Inferior parietal cortex (tissue), 1 donor: ENCODE results near the gene THSD4.
"Not testable (repeated sequence)": the region's sequence is repeated elsewhere in the genome, so short reads cannot be mapped to it uniquely, and the experiment has no call there.

Source experiments
- DNase-seq: peaks from one replicate; pipeline ENCODE4 v3.0.0-alpha.2; 2016; ENCODE audit errors: extremely low spot score

THSD4 gene

DNA sequence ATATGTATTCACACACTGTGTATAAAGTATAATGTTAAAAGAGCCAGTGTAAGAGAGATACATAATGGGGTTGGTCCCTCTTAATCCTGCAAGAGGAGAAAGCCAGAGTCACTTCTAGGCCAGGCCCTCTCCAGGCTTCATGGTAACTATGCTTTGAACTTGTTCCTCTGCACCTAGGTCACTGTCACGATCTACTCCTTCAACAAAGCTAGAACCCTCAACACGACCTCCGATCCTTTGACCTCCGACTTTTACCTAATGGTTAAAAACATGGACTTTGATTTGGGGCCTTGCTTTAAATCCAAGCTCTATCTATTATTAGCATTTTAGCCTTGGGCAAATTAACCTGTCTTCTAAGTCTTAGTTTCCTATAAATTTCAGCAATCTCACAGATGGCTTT, 541.2 kb downstream of the THSD4 start:
- DNase-seq = no peak

DNA sequence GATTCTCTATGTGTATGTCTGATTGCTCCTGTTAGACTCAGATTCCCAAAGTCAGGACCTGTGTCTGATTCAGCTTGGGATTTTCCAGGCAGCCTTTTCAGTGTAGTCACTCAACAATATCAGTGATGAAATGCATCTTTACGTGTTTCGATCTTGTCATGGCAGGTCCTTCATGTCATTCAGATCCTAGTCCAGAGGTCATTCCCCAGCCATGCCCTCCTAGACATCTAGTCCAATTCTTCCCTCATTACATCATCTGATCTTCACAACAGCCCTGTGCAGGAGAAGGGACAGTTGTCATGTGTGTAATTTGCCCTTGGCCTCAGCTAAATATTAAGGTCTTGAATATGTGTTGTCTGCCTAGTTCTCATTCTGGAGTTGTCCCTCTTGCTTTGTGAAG, 541.9 kb downstream of the THSD4 start:
- no peak for DNase-seq

DNA sequence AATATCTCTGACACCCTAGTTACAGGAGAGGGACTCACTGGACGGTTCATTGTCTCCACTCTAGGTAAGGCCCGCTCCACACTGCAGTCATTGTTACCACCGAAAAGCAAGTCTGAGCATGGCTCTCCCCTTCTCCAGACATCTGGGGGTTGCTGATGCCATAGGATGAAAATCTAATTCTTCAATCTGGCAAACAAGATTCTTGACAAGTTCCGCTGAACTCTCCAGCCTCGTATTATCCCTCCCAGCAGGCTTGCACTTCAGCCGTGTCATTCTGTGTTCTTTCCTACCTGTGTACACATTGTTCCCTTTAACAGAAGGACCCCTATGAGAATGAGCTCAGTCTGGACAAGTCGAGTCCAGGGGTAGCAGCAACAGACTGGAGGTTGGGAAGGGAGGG, 542.8 kb downstream of the THSD4 start:
- no peak for DNase-seq

DNA sequence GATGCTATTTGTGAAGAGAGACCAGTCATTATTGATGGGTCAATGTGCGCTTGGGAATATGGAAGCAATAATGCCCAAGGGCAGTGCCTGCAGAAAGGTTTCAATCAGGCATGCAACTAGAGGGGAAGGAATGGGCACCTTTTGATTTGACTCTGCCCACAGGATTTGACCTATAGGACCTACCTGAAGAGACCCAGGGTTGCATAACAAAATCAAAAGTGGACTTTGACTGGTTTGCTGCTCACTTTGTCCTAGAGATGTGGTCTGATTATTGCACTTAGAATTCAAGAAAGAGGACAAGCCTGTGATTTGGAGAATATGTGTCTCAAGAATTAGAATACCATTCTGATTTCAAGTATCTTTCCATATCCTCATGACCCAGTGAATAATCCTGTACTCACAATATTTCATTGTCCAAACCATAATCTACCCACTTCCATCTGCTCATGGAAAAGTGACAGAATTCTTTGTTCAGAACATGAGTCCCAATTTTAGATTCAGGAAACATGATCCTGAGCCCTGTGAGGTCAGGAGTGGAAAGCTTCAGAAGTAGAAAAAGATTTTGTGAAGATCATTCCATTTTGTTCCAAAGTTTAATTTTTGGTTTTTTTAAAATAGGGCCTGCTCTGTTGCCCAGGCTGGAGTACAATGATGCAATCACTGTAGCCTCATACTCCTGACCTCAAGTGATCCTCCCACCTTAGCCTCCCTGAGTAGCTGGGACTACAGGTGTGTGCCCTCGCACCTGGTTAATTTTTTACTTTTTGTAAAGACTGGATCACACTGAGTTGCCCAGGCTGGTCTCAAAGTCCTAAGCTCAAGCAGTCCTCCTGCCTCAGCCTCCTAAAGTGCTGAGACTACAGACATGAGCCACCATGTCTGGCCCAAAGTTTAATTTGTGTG, 543.8 kb downstream of the THSD4 start:
- no peak for DNase-seq

DNA sequence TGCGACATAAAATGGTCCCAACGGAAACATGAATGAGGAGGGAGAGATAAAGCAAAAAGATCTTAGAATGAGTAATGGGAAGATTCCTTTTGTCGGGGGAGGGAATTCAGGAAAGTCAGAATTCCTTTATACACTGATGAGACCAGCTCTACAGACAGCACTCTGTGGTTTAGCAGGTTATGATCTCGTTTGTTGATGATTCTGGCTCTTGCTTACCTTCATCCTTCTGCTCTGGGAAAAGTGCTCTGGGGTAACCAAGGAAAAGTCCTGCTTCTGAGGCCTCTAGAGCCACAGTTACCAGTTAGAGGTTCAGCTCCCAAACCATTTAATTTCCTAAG, 544.4 kb downstream of the THSD4 start:
- DNase-seq = no peak

DNA sequence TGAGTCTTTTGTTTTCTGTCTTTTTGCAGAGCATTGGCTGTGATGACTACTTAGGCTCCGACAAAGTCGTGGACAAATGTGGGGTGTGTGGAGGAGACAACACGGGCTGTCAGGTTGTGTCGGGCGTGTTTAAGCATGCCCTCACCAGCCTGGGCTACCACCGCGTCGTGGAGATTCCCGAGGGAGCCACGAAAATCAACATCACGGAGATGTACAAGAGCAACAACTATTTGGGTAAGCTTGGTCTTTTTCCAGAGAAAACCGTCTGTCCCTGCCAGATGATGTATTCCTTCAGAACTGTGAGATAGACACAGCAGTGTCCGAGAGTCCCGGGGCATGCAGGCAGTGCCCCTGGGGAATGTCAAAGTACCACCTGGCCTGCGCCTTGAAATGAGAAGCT, 545.2 kb downstream of the THSD4 start:
- no peak for DNase-seq

DNA sequence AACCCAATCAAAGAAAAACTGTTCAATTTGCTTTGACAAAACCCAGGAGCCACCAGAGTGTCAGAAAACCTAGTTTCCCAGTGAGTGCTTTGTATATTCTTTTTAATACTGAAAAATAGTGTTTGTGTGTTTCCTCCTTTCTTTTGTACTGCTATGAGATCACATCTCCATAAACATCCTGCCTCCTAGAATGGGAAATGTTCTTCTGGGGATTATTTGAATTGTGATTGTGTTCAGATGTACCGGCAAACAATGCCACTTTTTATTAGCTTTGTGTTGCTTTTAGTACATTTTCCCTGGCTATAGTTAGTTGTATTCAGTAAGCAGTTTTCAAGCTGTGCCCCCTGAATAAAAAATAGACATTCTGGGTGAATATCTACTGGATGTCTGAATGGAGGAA, 547.0 kb downstream of the THSD4 start:
- no peak for DNase-seq

DNA sequence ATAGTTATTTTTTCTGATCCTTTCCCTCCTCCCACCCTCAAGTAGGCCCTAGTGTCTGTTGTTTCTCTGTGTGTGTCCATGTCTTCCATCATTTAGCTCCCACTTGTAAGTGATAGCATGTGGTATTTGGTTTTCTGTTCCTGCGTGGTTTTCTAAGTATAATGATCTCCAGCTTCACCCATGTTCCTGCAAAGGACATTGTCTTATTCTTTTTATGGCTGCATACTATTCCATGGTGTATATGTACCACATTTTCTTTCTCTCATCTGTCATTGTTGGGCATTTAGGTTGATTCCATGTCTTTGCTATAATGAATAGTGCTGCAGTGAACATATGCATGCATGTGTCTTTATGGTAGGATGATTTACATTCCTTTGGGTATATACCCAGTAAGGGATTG, 549.4 kb downstream of the THSD4 start:
- no peak for DNase-seq

DNA sequence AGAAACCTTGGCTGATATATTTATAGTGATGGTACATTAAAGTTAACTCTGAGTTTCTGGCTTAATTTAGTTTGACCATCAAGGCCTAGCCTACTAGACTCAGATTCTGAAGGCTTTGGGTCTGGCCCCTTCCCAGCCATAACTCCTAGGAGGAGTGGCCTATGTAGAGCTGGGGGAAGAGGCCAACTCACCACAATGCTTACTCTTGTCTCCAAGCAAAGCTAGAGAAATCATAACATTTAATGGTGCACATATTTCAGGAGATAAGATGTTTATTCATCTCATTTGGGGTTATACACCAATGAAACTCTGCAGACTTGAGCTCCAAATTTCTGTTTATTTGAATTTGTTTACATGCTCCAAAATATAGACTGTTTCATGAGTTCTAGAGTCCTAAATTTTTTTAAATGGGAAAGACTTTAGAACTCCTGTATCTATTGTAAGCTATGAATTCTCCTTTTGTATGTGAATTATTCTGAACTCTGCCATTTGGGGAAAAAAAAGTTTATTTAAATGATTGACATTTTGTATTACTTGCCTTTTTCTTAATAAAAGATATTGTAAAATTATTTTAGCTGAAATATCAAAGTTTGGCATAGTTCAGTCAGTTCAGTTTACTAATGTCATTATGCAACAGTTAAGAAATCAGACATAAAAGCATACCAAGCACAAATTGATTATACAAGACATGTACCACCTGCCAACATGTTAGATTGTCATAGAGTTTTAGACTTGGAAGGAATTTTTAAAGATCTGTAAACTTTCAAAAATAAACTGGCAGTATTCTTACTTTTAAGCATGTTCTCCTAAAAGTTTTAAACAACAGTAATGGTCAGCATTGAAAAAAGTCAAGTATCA, 551.7 kb downstream of the THSD4 start:
- no peak for DNase-seq

DNA sequence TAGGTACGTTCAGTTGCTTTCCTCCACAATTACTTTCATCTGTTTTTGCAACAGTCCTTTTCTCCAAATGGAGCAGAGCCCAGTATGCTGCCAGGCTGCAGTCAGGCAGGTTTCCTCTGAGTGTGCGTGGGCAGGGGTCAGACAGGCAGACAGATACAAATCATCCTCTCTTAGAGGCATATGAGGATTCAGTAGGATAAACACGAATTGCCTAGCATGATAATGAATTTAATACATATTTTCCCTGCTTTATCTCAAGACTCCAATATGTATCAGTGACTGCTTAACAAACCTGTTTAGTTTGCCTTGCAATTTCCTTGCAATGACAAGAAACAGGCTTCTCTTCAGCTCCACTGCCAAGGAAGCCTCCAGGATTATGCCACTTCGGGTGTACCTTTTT, 554.4 kb downstream of the THSD4 start:
- no peak for DNase-seq

DNA sequence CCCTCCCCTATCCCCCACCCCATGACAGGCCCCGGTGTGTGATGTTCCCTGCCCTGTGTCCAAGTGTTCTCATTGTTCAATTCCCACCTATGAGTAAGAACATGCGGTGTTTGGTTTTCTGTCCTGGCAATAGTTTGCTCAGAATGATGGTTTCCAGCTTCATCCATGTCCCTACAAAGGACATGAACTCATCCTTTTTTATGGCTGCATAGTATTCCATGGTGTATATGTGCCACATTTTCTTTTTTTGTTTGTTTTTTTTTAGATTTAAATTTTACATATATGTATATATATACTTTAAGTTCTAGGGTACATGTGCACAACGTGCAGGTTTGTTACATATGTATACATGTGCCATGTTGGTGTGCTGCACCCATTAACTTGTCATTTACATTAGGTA, 555.0 kb downstream of the THSD4 start:
- DNase-seq = not testable (repeated sequence)

DNA sequence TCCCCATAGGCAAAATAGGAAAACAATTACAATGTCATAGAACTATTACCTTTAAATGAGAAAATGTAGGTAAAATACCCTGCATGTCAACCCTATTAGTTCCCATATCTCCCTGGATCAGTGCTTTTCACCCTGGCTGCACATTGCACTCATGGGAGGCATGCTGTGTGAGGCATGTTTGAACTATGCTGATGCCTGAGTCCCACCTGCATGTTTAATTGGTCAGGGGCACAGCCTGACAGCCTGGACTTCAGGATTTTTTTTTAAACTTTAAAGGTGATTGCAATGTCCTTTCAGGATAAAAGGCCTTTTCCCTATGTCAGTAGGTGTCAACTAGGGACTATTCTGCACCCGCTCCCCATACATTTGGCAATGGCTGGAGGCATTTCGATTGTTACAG, 559.1 kb downstream of the THSD4 start:
- DNase-seq = no peak

DNA sequence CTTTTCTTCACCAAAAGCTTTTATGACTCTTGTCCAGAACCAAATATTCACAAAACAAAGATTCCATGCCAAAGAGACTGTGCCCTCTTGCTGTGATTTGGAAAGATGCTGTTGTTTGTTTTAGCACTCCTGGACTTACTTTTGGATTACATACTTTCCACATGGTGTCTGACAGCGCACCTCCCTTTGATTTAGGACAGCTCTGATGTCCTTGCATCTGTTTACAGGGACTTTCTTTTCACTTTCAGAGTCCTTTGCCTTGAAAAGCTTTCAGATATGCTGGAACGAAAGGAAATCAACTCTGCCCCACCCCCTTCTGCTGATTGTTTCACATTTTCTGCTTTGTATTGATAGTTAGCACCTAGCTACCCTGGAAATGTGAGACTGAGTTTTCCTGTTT, 562.1 kb downstream of the THSD4 start:
- DNase-seq = no peak

DNA sequence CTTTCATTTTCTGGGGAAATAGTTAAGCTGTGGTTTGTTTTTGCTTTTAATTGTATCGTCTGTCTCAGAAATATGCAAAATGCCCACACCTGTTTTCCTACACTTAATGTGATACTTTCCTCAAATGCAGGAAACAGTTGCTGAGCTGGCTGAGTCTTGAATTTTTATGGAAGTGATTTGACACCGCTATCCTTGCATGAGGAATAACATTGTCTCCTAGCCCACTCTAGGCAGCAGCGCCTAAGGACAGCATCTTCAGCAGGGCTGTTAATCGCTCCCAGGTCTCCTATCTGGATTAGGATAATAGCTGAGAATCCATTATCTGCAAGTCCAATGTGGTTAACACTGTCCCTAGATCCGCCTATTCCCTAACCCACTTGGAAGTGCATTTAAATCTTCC, 562.5 kb downstream of the THSD4 start:
- DNase-seq = no peak

DNA sequence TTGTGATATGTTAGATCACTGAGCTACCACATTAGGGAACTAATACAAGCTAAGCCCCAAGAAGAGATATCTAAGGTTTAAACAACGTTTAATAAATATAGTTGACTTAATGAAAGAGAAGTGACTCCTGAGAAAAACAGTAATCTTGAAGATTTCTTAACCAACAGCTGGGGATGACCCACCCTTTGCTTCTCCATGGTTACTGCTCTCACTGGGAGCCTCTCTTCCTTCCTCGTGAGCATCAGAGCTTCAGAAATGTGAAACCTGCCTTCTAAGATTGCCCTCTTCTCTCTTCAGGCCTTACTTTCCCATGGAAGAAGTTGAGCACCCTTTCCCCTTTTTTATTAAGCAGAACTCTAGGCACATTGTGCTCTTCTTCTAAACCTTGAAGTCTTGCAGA, 562.9 kb downstream of the THSD4 start:
- no peak for DNase-seq

DNA sequence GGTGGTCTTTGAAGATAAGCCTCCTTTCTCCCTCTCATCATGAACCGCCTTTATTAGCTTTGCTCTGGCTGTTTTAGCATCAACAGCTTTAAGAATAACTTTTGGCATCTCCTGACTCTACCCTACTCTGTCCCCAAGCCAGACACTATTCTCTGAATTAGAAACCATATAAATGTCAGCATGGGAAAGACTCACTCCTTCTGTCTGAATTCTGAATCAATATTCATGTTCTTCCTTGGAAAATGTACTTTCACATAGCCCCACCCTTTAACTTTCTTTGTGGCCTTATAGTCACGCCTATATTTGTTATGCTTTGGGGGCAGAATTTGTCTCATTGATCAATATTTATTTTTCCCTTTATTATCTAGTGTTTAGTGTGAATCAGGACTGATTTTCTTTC, 563.3 kb downstream of the THSD4 start:
- no peak for DNase-seq

DNA sequence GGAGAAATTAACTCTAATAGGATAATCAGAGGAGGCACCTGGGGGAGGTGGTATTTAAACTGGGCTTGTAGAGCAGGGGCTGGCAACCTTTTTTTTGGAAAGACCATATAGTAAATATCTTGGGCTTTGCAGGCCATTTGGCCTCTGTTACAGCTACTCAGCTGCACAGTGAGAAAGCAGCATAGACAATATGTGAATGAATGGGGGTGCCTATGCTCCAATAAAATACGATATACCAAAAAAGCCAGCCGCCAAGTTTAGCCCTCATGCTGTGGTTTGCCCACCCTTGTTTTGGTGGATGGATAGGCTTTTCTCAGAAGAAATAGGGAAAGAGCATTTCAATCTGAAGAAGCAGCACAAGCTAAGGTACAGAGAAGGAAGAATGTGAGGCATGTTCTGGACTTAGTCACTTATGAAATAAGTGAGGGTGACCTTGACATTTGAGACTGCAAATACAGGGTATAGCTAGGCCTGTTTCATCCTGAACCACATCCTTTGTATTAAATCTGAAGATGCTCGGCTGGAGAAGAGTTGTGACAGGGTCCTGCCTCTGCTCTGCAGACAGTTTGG, 564.0 kb downstream of the THSD4 start:
- DNase-seq = no peak

DNA sequence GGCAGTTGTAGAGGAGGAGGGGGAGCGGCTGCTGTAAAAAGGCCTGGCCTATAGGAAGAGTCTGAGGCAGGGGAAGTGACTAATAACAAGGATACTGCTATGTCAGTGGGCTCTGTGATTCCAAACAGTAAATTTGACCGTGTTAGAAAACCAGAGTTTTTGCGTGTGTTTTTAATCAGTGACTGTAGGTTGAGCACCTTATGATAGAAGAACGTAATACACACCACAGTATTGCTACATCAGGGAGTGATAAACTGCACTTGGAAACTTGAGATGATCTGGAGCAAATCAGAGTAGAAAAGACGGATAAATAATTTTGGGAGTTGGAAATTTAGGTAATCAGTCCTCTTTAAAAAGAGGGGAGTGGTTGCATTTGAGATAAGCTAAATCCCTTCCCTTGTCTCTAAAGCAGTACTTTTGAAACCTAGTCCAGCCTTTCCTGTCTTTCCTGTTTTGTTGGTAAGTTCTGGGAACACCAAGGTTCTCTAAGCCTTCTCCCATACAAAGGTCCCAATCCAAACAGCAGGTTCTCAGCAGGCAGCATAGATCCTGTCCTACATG, 564.6 kb downstream of the THSD4 start:
- DNase-seq = no peak

DNA sequence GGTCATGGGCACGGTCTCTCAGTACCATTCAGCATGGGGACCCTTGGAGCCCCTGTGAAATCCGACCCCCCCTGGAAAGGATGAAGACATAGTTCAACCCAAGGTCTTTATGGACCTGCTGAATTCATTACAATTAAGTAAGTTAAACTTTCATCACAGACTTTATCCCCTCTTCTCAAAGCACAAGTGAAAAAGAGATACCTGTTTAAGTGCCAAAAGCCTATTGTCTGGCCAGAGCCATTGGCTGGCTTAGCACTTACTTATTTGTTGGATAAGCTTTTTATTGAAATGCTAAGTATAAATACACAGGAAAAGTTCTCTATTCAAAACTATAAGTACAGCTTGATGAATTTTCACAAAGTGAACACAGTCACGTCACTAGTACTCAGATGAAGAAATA, 566.7 kb downstream of the THSD4 start:
- DNase-seq = no peak

DNA sequence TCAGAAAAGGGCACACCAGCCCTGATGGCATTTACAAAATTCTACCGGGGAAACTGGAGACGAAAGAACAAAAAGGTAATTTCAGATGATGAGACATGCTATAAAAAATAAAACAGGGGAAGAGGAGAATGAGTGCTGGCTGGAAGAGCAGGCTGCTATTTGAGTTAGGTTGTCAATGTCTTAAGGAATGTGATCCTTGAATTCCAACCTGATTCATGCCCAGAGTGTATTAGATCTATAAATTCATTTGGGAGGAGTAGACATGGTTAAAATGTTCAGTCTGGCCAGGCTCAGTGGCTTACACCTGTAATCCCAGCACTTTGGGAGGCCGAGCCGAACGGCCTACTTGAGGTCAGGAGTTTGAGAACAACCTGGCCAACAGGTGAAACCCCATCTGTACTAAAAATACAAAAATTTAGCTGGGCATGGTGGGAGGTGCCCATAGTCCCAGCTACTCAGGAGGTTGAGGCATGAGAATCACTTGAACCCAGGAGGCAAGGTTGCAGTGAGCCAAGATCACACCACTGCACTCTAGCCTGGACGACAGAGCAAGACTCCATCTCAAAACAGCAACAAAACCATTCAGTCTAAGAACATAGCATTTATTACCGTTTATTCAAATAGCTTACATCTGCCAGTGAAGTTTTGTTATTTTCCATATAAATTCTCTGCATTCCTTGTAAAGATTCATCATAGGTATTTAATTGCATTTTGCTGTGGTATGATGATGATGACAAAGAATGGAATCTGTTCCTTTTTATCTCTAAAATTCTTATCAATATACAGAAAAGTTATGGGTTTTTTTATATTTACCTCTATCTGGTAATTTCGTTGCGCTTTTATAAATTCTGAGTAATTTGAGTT, 568.4 kb downstream of the THSD4 start:
- DNase-seq = no peak

DNA sequence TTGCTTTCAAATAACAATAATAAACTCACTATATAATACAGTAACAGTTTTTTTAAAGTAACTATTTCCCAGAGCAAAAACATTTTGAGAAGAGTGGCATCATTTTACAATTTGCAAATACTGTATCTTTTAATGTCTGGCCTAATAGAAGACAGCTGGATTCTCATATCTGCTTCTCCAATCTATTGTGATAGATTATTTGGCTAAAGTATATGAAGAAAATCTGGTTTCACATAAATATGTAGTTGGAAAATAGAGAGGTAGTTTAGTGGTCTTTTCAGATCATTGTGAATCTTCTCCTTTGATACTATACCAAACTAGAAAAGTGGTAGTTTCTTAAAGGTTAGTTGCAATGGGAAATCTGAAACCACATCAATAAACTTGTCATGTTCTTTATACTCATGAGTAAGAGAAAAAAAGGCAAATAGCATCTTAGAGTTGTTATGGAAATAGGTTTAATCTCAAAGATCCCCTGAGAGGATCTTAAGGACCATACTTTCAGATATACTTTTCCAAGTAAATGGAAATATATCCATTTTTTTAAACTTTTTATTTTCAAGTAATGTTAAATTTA, 570.2 kb downstream of the THSD4 start:
- DNase-seq = no peak
